Upper lobe of left lung (tissue), 4 donors: Measurements from ENCODE around the gene PSME2.

Experiments
- CTCF ChIP-seq, 6 experiments: fragments of 450-650 bp in 4 of 6; fragments of 200-600 bp in 2 of 6; sonication (generic) in 2 of 6; IDR thresholded peaks; one replicate each; pipeline ENCODE4 v1.5.1; 2016 to 2019; ENCODE audit warnings: antibody characterized with exemption in 6 of 6
- POLR2A ChIP-seq, 4 donors: fragments of 450-650 bp; IDR thresholded peaks; one replicate each; pipeline ENCODE4 v1.5.1; 2016 to 2017; ENCODE audit warnings: antibody characterized with exemption in 4 of 4, mild to moderate bottlenecking in 2 of 4
- POLR2AphosphoS5 ChIP-seq, 2 donors: sonication (generic); formaldehyde crosslinking; IDR thresholded peaks; one replicate each; pipeline ENCODE4 v1.5.1; 2017; ENCODE audit warnings: antibody characterized with exemption in 2 of 2

GRCh38 chr14:24172871-24173281 lies 26.5 kb upstream of the PSME2 start:
- TF ChIP-seq CTCF (IDR thresholded peaks at IDR 0.05) (no peak), POLR2AphosphoS5 (IDR thresholded peaks at IDR 0.05) (no peak), POLR2A (IDR thresholded peaks at IDR 0.05) (no peak)
